PC-3 (cell line): Measurements from ENCODE around the gene ABHD2. TPM values are rescaled to one million over a fixed set of nuclear protein-coding genes. Genes with fewer than 3 reads are reported as not detected.

ENCODE experiments used
- ATAC-seq: fragments of 200-7000 bp; cut with Tn5 transposase; 2 replicates; pipeline ENCODE4 v1.9.1; 2020; ENCODE audit warnings: mild to moderate bottlenecking, moderate library complexity
- BruUV-seq: library from RNA; stranded (reverse); fragments of 400-500 nt; replicated peaks from 2 replicates; lab custom pipeline; 2021; lab: Mats Ljungman, UMichigan
- CTCF ChIA-PET: fragments of 300-600 bp; sonication (Branson Sonifier 250); formaldehyde crosslinking; loops from one replicate; lab custom pipeline; 2022; ENCODE audit warnings: antibody characterized with exemption; lab: Charles Lee
- POLR2A ChIA-PET: fragments of 300-600 bp; sonication (Branson Sonifier 250); formaldehyde crosslinking; loops from one replicate; lab custom pipeline; 2022; ENCODE audit warnings: antibody characterized with exemption; ENCODE audit not compliant: unreplicated experiment; lab: Charles Lee
- DNase-seq: peaks from one replicate; pipeline ENCODE4 v3.0.0-alpha.2; 2015
- H2AFZ ChIP-seq: fragments of 300-600 bp; sonication (generic); 2 replicates; pipeline ENCODE4 v1.6.0; 2016; ENCODE audit warnings: antibody characterized with exemption, low read length
- H3F3A ChIP-seq: fragments of 300-600 bp; sonication (generic); one replicate; pipeline ENCODE4 v1.6.0; 2017; ENCODE audit warnings: antibody characterized with exemption, low read length, control low read depth, mild to moderate bottlenecking; ENCODE audit not compliant: unreplicated experiment
- H3K27ac ChIP-seq: fragments of 300-600 bp; sonication (generic); 2 replicates; pipeline ENCODE4 v1.5.1; 2016; ENCODE audit warnings: mild to moderate bottlenecking, low read length
- H3K27me3 ChIP-seq: fragments of 300-600 bp; sonication (generic); 2 replicates; pipeline ENCODE4 v1.6.1; 2016; ENCODE audit warnings: low read length, mixed read lengths
- H3K36me3 ChIP-seq: fragments of 300-600 bp; sonication (generic); 2 replicates; pipeline ENCODE4 v1.6.1; 2016; ENCODE audit warnings: low read depth, mixed run types, low read length, mixed read lengths
- H3K4me1 ChIP-seq: fragments of 300-600 bp; sonication (generic); 2 replicates; pipeline ENCODE4 v1.5.1; 2016; ENCODE audit warnings: low read length; ENCODE audit not compliant: insufficient read depth
- H3K4me2 ChIP-seq: fragments of 300-600 bp; sonication (generic); 2 replicates; pipeline ENCODE4 v1.6.0; 2016; ENCODE audit warnings: low read length
- H3K4me3 ChIP-seq: fragments of 300-600 bp; sonication (generic); 2 replicates; pipeline ENCODE4 v1.5.1; 2016; ENCODE audit warnings: mild to moderate bottlenecking, low read length, mixed read lengths
- H3K79me2 ChIP-seq: fragments of 300-600 bp; sonication (generic); 2 replicates; pipeline ENCODE4 v1.6.1; 2017; ENCODE audit warnings: low read length, mixed read lengths
- H3K9ac ChIP-seq: fragments of 300-600 bp; sonication (generic); 2 replicates; pipeline ENCODE4 v1.6.0; 2016; ENCODE audit warnings: mild to moderate bottlenecking, low read length
- H3K9me2 ChIP-seq: fragments of 300-600 bp; sonication (generic); replicated peaks from 2 replicates; pipeline ENCODE4 v1.6.1; 2016; ENCODE audit warnings: mixed run types, low read length, mixed read lengths
- H3K9me3 ChIP-seq: fragments of 300-600 bp; sonication (generic); 2 replicates; pipeline ENCODE4 v1.6.1; 2016; ENCODE audit warnings: low read length, mixed read lengths
- H4K20me1 ChIP-seq: fragments of 300-600 bp; sonication (generic); 2 replicates; pipeline ENCODE4 v1.6.1; 2016; ENCODE audit warnings: low read length, mixed read lengths
- EZH2 ChIP-seq: fragments of 300-600 bp; sonication (generic); IDR thresholded peaks from one replicate; pipeline ENCODE4 v1.6.1; 2017; ENCODE audit warnings: antibody characterized with exemption, mild to moderate bottlenecking, low read length; ENCODE audit not compliant: unreplicated experiment
- EZH2phosphoT487 ChIP-seq: fragments of 300-600 bp; sonication (generic); IDR thresholded peaks from 2 replicates; pipeline ENCODE4 v1.6.1; 2018; ENCODE audit warnings: mild to moderate bottlenecking, antibody characterized with exemption, low read length, borderline replicate concordance
- intact Hi-C: fragments of 100-400 bp; cut with micrococcal nuclease; formaldehyde crosslinking; loops from 2 replicates; pipeline ENCODE4 v1.9.0; 2023
- total RNA-seq: library from RNA; depleted of rRNA; stranded (reverse); fragments of >200 nt; gene quantifications from 2 replicates; pipeline ENCODE4 v1.2.3, GENCODE V29; 2014
- TF ChIP-seq, protein P1 (sequence below): fragments of 300-600 bp; sonication (generic); conservative IDR thresholded peaks from 2 replicates; pipeline ENCODE4 v1.5.1; 2017; ENCODE audit warnings: antibody characterized with exemption, low read depth, mild to moderate bottlenecking, low read length

Gene ABHD2
- total RNA-seq, 1 experiment from 2014 or later: 34.0 TPM

DNA sequence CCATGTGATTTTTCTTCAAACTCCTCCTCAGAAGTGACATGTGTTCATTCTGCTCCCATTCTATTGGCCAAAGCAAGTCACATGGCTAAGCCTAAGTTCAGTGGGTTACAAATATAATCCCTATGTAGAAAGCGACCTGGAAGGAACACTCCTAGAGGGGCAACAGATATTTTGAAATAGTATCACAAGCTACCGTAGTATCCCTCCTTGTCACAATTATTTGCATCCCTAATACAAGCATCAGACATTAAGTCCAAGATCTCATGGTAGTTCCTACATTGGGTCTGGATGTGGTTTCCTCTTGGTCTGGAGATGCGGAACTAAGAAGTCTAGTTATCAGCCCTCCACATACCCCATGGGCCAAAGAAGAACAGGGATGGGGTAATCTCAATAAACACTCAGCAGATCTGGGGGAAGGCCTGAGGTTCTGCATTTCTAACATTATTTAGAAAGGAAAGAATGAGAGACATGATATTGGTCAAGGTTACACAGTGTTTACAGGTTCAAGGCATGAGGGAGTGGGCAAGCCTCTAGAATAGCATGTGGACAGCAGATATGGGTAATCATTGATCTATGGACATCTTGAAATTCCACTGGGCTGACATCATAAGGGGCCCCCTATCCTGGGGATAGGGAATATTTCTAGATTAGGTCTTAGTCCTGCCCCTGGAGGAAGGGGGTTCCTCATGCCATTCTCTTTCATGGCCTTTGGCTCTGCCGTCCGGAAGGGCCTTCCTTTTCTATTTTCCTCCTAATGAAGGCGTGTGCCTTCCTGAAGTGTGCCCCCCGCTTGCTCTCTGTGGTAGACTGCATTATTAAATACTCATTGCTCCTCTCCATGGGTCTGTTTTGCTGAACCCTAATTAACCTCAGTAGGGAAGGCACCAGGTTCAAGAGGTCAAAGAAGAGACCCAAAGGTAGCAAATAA lies 17.8 kb upstream of the ABHD2 start:
- TF ChIP-seq, protein P1, sequence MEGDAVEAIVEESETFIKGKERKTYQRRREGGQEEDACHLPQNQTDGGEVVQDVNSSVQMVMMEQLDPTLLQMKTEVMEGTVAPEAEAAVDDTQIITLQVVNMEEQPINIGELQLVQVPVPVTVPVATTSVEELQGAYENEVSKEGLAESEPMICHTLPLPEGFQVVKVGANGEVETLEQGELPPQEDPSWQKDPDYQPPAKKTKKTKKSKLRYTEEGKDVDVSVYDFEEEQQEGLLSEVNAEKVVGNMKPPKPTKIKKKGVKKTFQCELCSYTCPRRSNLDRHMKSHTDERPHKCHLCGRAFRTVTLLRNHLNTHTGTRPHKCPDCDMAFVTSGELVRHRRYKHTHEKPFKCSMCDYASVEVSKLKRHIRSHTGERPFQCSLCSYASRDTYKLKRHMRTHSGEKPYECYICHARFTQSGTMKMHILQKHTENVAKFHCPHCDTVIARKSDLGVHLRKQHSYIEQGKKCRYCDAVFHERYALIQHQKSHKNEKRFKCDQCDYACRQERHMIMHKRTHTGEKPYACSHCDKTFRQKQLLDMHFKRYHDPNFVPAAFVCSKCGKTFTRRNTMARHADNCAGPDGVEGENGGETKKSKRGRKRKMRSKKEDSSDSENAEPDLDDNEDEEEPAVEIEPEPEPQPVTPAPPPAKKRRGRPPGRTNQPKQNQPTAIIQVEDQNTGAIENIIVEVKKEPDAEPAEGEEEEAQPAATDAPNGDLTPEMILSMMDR: no peak
- TF ChIP-seq EZH2 (no peak), EZH2phosphoT487 (no peak)
- Histone ChIP-seq H3K27me3 (no peaks in the 10 kb centered on the region), H3K9ac (no peak overlapping the region), H3K4me1 (no peaks in the 10 kb centered on the region), H2AFZ (no peak overlapping the region), H3K4me3 (no peak overlapping the region), H4K20me1 (no peaks in the 10 kb centered on the region), H3F3A (no peaks in the 10 kb centered on the region), H3K79me2 (no peaks in the 10 kb centered on the region), H3K27ac (no peak overlapping the region), H3K4me2 (no peak overlapping the region), H3K36me3 (no peaks in the 10 kb centered on the region; the same call in 1 of the 2 replicates), H3K9me3 (0 out of 2 replicates have a peak, but pooled peaks cover 3% of the 10 kb centered on the region), H3K9me2 (no peaks in the 10 kb centered on the region)
- BruUV-seq: no TSS peak
- ATAC-seq: no peak
- DNase-seq: no peak
- intact Hi-C loops: no loop called here
- POLR2A ChIA-PET: no interaction called here
- CTCF ChIA-PET: no interaction called here

- Histone ChIP-seq H3K27me3 (no peaks in the 10 kb centered on the region), H2AFZ (no peak overlapping the region), H3K4me2 (no peak overlapping the region), H3K79me2 (no peaks in the 10 kb centered on the region), H3F3A (no peaks in the 10 kb centered on the region), H3K9me2 (no peaks in the 10 kb centered on the region), H3K36me3 (no peaks in the 10 kb centered on the region; the same call in 1 of the 2 replicates), H3K9ac (no peak overlapping the region), H3K27ac (no peak overlapping the region), H4K20me1 (no peaks in the 10 kb centered on the region), H3K4me3 (no peak overlapping the region), H3K9me3 (0 out of 2 replicates have a peak, but pooled peaks cover 3% of the 10 kb centered on the region), H3K4me1 (no peaks in the 10 kb centered on the region)
- DNase-seq: no peak
- ChIA-PET POLR2A (interaction anchor here (0.5 kb wide), 1 partner anchor 64 kb away, joined by 11 read pairs; no protein-coding TSS in a partner anchor), CTCF (no interaction called here)
- TF ChIP-seq EZH2phosphoT487 (no peak), EZH2 (no peak)
- intact Hi-C loops: no loop called here
- ATAC-seq: no peak
- no TSS peak for BruUV-seq
Measured at GRCh38 chr15:89071471-89071870, 16.8 kb upstream of the ABHD2 start.

DNA sequence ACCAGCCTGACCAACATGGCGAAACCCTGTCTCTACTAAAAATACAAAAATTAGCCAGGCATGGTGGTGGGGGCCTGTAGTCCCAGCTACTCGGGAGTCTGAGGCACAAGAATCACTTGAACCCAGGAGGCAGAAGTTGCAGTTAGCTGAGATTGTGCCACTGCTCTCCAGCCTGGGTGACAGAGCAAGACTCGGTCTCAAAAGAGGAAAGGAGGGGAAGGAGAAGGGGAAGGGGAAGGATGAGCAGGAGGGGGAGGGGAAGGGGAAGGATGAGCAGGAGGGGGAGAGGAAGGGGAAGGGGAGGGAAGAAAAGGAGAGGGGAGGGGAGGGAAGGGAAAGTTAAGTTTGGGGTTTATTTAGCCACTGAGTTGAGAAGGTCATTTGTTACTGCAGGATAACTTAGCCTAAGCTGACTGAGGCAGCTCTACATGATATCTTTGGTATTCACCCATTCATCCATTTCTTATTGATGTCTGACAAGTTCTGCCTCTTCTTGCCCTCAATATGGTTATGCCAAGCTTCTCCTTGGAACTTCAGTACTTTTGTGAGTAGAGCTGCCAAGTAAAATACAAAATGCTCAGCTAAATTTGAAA lies 15.9 kb upstream of the ABHD2 start:
- Histone ChIP-seq H3K4me1 (no peaks in the 10 kb centered on the region), H3K4me3 (no peak overlapping the region), H3K4me2 (no peak overlapping the region), H3K79me2 (no peaks in the 10 kb centered on the region), H3K9me2 (no peaks in the 10 kb centered on the region), H3K27me3 (no peaks in the 10 kb centered on the region), H4K20me1 (no peaks in the 10 kb centered on the region), H3K36me3 (no peaks in the 10 kb centered on the region), H2AFZ (no peak overlapping the region), H3K9me3 (no peaks in the 10 kb centered on the region), H3F3A (no peaks in the 10 kb centered on the region), H3K9ac (no peak overlapping the region), H3K27ac (no peak overlapping the region)
- intact Hi-C loops: no loop called here
- TF ChIP-seq EZH2phosphoT487 (no peak), EZH2 (no peak)
- TF ChIP-seq, protein P1: no peak
- ChIA-PET CTCF (no interaction called here), POLR2A (no interaction called here)
- ATAC-seq (no peak), DNase-seq (no peak)
- no TSS peak for BruUV-seq
